CD4-positive, alpha-beta T cell treated with Interleukin-6 for 4 hours (primary cell): ENCODE measurements around the gene SIGLEC10.

Experiments
- DNase-seq: peaks from one replicate; pipeline ENCODE4 v3.0.0-alpha.2; 2020; ENCODE audit warnings: mixed read lengths

The SIGLEC10 gene

GRCh38 chr19:51364200-51365106, 53.0 kb downstream of the SIGLEC10 start:
- DNase-seq: no peak

- no peak for DNase-seq
Measured at GRCh38 chr19:51361239-51361638, 56.2 kb downstream of the SIGLEC10 start.
